ENCODE data around the gene ROBO1.

Gene ROBO1

DNA sequence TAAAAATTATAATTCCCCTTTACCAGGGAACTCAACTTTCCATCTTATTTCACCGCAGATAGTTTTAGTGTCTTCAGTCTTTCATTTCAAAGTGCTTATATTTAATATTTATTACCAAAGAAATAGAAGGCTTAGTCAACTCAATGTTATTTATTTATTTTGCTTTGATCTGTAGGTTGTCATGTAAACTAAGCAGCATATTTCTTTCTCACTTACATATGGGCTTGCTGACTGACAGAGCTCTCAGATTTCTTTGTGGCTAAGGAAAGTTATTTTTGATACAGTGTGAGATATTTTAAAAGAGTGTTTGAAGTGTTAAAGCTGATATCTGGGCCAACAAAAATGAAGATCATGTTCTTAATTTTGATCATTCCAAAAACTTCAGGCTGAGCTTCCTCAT, 331.4 kb downstream of the ROBO1 start:
- DNase-seq, result no peak

GRCh38 chr3:79427081-79427480, 340.7 kb downstream of the ROBO1 start:
- no peak for DNase-seq

- DNase-seq, result no peak
Measured at GRCh38 chr3:79424811-79425210, 343.0 kb downstream of the ROBO1 start.

DNA sequence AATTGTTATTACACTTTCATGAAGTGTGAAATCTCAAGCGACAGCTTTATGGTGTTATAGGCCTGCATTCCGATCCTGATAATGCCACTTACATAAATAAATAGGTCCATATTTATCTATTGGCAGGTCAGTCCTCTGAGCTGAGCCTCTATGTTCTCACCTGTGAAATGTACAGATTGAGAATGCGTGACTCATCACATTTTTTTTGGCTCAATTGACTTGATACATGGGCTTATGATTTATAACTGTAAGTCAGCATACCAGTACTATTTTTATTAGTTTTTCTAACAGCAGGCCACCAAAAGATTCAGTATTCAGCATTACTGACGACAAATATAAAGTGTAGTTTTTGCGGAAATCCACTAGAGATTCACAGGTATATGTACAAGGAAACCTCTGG, 344.4 kb downstream of the ROBO1 start:
- DNase-seq, result no peak

GRCh38 chr3:79421273-79421672, 346.5 kb downstream of the ROBO1 start:
- no peak for DNase-seq

GRCh38 chr3:79418855-79419621, 348.8 kb downstream of the ROBO1 start:
- DNase-seq, result no peak

DNA sequence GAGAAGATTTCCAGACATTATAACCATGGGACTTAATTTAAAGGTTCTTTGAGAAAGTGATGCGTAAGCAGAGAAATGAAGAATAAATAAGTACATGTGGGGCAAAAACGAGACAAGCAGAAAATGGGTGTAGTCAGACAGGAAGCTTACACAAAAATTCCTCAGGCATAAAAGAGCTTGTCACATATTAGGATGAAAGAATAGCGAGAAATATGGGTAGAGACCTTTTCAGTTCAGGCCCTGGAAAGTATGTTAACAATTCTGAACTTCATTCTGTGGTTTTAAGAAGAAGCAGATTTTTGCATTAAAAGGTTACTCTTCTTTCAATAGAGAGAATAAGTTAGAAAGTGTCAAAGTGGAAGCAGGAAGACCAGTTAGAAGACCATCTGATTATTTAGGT, 352.4 kb downstream of the ROBO1 start:
- no peak for DNase-seq

DNA sequence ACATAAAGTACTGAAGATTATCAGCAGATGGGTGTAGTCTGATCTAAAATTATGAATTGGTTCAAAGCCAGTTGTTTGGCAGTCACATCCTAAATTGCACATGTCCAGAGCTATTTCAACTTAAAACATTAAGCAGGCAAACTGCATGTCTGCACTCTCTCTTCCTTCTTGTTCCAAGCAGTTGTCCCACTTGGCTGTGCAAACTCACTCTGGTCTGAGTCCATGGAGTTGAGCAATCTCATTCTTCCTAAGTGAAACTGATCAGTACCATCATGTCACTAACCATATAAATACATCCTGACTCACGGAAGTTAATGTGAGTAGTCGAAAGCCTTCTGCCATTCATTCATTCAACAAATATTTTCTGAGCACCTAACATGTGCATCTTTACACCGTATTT, 353.0 kb downstream of the ROBO1 start:
- DNase-seq, result peak; percentile 38

GRCh38 chr3:79414035-79414434, 353.8 kb downstream of the ROBO1 start:
- DNase-seq, result no peak

DNA sequence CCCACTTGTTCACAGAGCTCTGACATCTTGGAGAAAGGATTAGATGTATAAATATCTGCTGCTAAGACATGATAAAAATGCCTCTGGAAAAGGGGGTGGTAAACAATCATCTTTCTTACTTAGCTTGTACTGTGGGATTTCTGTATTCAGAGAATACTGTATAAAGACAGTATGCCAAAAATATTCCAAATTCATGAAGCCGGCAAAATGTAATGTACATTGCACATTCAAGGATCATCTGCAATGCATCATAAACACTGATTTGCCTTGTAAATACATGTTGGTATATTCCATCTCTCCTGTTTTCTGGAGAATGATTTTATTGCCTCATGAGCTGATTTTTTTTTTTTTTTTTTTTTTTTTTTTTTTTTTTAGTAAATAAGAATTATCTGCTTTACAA, 355.3 kb downstream of the ROBO1 start:
- no peak for DNase-seq

DNA sequence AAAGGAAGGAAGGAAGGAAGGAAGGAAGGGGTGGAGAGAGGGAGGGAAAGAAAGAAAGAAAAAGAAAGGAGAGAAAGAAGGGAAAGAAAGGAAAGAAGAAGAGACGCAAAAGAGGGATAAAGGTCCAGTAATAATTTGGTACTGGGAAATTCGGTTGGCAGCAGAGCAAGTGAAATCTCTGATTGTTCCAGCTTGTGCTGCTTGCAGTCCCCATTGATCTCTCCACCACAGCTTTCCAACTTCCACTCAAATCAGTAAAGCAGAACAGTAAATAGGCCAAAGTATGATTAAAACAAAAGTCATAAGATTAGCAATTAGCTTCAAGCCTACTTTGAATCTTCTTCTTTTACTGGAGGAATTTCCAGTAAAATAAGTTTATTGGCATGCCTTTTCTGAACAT, 357.2 kb downstream of the ROBO1 start:
- no peak for DNase-seq

DNA sequence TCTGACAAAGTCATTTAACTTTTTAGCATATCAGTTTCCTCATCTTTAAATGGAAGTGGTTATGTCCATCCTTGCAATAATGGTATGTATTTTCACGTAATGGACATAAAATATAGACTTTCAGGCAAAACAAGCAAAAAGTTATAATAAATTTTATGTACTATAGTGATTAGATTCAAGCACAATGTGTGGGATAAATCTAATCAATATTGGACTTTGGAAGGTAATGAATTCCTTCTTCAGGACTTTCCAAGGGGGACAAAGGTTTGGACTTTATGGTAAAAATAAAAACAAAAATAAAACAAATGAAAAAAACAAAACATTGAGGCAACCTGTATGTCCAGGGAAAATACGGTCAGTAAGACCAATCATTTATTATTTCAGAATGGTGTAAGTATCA, 357.7 kb downstream of the ROBO1 start:
- no peak for DNase-seq

DNA sequence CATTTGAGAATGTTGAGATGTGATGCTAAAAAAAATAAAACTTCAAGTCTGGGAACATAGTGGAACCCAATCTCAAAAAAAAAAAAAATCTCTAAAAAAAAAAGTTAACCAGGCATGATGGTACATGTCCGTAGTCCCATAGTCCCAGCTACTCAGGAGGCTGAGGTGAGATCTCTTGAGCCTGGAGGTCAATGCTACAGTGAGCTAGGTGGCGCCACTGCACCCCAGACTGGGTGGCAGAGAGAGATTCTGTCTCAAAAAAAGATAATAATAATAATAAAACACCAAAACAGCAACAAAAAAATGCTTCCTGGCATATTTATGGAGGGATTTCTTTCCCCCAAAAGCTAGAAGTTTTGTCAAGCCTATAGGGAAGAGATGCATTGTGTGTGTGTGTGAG, 361.6 kb downstream of the ROBO1 start:
- no peak for DNase-seq

GRCh38 chr3:79405183-79405582, 362.6 kb downstream of the ROBO1 start:
- no peak for DNase-seq

DNA sequence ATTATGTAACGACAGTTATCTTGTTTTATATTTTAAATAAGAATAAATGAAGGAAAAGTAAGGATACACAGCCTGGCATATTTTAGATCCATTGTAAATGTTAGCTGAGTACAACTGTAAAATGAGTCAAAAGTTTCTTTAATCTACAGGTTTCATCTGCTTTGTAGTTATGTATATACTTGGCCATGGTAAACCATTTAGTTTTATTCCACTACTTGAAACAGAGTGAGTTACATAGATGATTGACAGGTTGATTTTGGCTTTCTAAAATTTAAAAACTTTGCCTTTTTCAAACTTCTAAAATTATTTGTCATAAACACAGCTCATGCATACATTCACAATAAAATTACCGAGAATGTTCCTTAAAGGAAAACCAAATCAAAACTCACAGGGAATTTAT, 371.2 kb downstream of the ROBO1 start:
- no peak for DNase-seq

DNA sequence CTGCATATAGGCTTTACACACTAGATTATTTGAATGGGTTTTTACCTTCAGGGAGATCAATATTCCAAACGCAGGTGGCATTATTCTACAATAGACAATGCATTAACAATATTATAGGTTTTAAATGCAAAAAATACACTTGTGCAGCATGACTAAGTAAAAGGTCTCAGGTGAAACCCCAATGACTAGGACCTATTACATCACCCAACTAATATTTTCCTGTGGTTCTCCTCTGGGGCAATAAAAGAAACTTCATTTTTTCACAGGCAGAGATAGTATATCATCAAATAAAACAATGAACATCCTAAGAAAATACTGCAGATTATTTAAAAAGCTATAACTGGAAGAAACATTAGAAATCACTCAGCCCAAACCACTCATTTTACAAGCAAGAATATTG, 375.3 kb downstream of the ROBO1 start:
- no peak for DNase-seq

DNA sequence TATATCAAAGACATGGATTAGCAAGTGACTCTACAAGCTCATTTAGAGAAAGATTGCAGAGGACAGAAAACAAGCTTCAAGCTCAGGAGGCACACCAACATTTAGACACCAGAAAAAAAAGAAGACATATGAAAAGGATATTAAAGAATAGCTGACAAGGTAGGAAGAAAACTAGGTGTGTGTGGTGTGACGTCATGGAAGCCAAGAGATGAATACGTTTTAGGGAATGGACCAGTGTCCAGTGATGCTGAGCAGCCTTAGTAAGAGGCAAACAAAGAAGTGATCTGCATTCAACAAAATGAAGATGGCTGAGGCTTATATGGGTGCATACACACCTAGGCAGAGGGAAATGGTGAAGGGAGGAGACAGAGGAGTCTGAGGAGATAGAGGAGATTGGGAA, 377.4 kb downstream of the ROBO1 start:
- no peak for DNase-seq

GRCh38 chr3:79385211-79385610, 382.6 kb downstream of the ROBO1 start:
- no peak for DNase-seq

- no peak for DNase-seq
Measured at GRCh38 chr3:79383402-79384012, 384.3 kb downstream of the ROBO1 start.

DNA sequence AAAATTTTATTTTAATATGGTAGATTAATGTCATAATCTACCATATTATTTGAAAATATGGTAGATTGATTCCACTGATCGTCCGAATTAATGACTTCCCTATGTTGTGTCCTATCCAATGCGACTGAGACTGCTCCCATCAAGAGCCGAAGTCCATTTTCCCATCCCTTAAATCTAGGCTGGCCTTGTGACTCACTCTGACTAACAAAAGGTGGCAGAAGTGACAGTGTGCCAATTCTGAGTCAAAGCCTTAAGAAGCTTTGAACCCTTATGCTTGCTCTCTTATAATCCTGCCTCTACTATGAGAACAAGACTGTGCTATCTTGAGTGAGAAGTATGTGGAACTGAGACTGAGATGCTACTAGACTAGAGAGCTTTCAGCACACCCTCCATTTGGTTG, 387.2 kb downstream of the ROBO1 start:
- no peak for DNase-seq

GRCh38 chr3:79378064-79378463, 389.7 kb downstream of the ROBO1 start:
- DNase-seq, result no peak

DNA sequence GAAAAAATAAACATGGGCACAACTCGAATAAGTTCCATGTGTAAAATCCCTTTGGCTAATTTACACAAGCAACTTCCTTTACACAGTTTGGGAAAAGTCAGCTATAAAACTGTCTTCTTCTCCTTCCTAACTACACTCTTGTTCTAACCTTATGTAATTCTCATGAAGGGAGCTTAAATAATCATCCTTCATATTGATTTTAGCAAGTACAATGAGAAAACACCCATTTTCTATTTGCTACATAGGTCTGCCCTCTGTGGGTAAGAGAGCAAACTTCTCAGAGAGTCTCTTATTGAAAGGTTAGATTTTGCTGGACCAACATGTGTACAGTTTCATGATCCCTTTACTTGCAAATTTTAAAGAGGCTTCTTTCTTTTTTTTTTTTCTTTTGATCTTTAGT, 398.5 kb downstream of the ROBO1 start:
- no peak for DNase-seq

DNA sequence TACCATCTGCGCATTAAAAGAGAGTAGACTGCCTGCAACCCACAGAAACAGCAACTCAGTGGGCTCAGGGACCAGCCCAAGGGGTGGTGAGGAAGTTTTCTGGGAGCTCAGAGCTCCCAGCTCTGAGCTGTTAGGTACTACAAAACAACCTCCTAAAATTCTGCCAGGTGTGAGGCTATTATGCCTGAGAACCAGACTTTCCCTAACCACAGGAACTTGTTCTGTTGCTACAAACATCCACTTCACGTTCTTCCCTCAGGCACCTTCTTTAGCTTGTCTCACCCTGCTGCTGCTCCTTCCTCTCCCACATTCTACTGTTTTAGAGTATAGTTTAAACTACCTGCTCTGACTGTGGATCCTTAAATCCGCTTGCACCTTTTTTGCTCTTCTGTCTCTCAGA, 399.4 kb downstream of the ROBO1 start:
- DNase-seq, result no peak

DNA sequence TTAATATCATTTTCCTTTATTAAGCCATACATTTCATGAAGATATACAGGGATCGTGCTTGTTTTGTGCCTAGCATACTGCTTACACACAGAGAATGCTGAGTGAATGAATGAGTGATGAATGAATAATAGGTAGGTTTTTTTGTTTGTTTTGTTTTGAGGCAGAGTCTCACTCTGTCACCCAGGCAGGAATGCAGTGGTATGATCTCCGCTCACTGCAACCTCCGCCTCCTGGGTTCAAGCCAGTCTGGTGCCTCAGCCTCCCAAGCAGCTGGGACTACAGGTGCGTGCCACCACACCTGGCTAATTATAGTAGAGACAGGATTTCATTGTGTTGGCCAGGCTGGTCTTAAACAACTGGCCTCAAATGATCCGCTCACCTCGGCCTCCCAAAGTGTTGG, 400.0 kb downstream of the ROBO1 start:
- no peak for DNase-seq

DNA sequence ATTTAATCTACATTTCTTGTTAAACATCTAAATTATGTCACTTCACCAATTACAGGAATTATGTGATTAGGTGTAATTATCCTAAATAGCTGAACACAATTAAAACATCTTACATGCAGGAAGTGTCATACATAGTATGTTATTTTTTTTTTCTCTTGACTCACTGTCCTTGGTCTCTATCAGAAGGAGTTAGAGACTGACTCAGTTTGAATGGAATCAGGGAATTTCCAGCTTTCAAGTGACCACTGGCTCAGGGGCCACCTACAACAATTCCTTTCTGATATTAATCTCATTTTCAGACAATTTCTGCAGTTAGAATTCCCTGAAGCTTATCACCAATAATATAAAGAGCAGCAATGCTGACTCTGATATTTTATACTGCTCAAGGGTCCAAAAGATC, 400.7 kb downstream of the ROBO1 start:
- no peak for DNase-seq

Measured in right hindlimb (tissue), 1 donor.